PC-3 (cell line): Measurements from ENCODE around the gene CUTA. TPM values are rescaled to one million over a fixed set of nuclear protein-coding genes. Genes with fewer than 3 reads are reported as not detected.

Experiments used
- ATAC-seq: fragments of 200-7000 bp; cut with Tn5 transposase; 2 replicates; pipeline ENCODE4 v1.9.1; 2020; ENCODE audit warnings: mild to moderate bottlenecking, moderate library complexity
- BruUV-seq: library from RNA; stranded (reverse); fragments of 400-500 nt; replicated peaks from 2 replicates; lab custom pipeline; 2021; lab: Mats Ljungman, UMichigan
- CTCF ChIA-PET: fragments of 300-600 bp; sonication (Branson Sonifier 250); formaldehyde crosslinking; loops from one replicate; lab custom pipeline; 2022; ENCODE audit warnings: antibody characterized with exemption; lab: Charles Lee
- POLR2A ChIA-PET: fragments of 300-600 bp; sonication (Branson Sonifier 250); formaldehyde crosslinking; loops from one replicate; lab custom pipeline; 2022; ENCODE audit warnings: antibody characterized with exemption; ENCODE audit not compliant: unreplicated experiment; lab: Charles Lee
- DNase-seq: peaks from one replicate; pipeline ENCODE4 v3.0.0-alpha.2; 2015
- H2AFZ ChIP-seq: fragments of 300-600 bp; sonication (generic); 2 replicates; pipeline ENCODE4 v1.6.0; 2016; ENCODE audit warnings: antibody characterized with exemption, low read length
- H3F3A ChIP-seq: fragments of 300-600 bp; sonication (generic); one replicate; pipeline ENCODE4 v1.6.0; 2017; ENCODE audit warnings: antibody characterized with exemption, low read length, control low read depth, mild to moderate bottlenecking; ENCODE audit not compliant: unreplicated experiment
- H3K27ac ChIP-seq: fragments of 300-600 bp; sonication (generic); 2 replicates; pipeline ENCODE4 v1.5.1; 2016; ENCODE audit warnings: mild to moderate bottlenecking, low read length
- H3K27me3 ChIP-seq: fragments of 300-600 bp; sonication (generic); 2 replicates; pipeline ENCODE4 v1.6.1; 2016; ENCODE audit warnings: low read length, mixed read lengths
- H3K36me3 ChIP-seq: fragments of 300-600 bp; sonication (generic); 2 replicates; pipeline ENCODE4 v1.6.1; 2016; ENCODE audit warnings: low read depth, mixed run types, low read length, mixed read lengths
- H3K4me1 ChIP-seq: fragments of 300-600 bp; sonication (generic); 2 replicates; pipeline ENCODE4 v1.5.1; 2016; ENCODE audit warnings: low read length; ENCODE audit not compliant: insufficient read depth
- H3K4me2 ChIP-seq: fragments of 300-600 bp; sonication (generic); 2 replicates; pipeline ENCODE4 v1.6.0; 2016; ENCODE audit warnings: low read length
- H3K4me3 ChIP-seq: fragments of 300-600 bp; sonication (generic); 2 replicates; pipeline ENCODE4 v1.5.1; 2016; ENCODE audit warnings: mild to moderate bottlenecking, low read length, mixed read lengths
- H3K79me2 ChIP-seq: fragments of 300-600 bp; sonication (generic); 2 replicates; pipeline ENCODE4 v1.6.1; 2017; ENCODE audit warnings: low read length, mixed read lengths
- H3K9ac ChIP-seq: fragments of 300-600 bp; sonication (generic); 2 replicates; pipeline ENCODE4 v1.6.0; 2016; ENCODE audit warnings: mild to moderate bottlenecking, low read length
- H3K9me2 ChIP-seq: fragments of 300-600 bp; sonication (generic); replicated peaks from 2 replicates; pipeline ENCODE4 v1.6.1; 2016; ENCODE audit warnings: mixed run types, low read length, mixed read lengths
- H3K9me3 ChIP-seq: fragments of 300-600 bp; sonication (generic); 2 replicates; pipeline ENCODE4 v1.6.1; 2016; ENCODE audit warnings: low read length, mixed read lengths
- H4K20me1 ChIP-seq: fragments of 300-600 bp; sonication (generic); 2 replicates; pipeline ENCODE4 v1.6.1; 2016; ENCODE audit warnings: low read length, mixed read lengths
- EZH2 ChIP-seq: fragments of 300-600 bp; sonication (generic); IDR thresholded peaks from one replicate; pipeline ENCODE4 v1.6.1; 2017; ENCODE audit warnings: antibody characterized with exemption, mild to moderate bottlenecking, low read length; ENCODE audit not compliant: unreplicated experiment
- EZH2phosphoT487 ChIP-seq: fragments of 300-600 bp; sonication (generic); IDR thresholded peaks from 2 replicates; pipeline ENCODE4 v1.6.1; 2018; ENCODE audit warnings: mild to moderate bottlenecking, antibody characterized with exemption, low read length, borderline replicate concordance
- intact Hi-C: fragments of 100-400 bp; cut with micrococcal nuclease; formaldehyde crosslinking; loops from 2 replicates; pipeline ENCODE4 v1.9.0; 2023
- total RNA-seq: library from RNA; depleted of rRNA; stranded (reverse); fragments of >200 nt; gene quantifications from 2 replicates; pipeline ENCODE4 v1.2.3, GENCODE V29; 2014
- TF ChIP-seq, protein P1 (sequence below): fragments of 300-600 bp; sonication (generic); conservative IDR thresholded peaks from 2 replicates; pipeline ENCODE4 v1.5.1; 2017; ENCODE audit warnings: antibody characterized with exemption, low read depth, mild to moderate bottlenecking, low read length

Gene CUTA
- total RNA-seq, 1 experiment from 2014 or later, result 242 TPM

DNA sequence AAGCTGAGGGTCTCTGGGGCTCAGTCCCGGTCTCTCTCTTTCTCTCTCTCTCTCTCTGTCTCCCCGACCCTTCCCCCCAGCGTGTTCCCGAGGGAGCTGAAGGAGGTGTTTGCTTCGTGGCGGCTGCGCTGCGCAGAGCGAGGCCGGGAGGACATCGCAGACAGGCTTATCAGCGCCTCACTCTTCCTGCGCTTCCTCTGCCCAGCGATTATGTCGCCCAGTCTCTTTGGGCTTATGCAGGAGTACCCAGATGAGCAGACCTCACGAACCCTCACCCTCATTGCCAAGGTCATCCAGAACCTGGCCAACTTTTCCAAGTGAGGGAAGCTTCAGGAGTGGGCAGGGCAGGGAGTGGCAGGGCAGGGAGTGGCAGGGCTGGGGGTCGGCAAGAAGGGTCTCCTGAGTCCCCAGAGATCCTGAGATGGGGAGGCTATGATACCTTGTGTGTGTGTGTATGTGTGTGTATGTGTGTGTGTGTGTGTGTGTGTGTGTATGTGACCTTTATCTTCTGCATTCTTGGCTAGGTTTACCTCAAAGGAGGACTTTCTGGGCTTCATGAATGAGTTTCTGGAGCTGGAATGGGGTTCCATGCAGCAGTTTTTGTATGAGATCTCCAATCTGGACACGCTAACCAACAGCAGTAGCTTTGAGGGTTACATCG, 22.9 kb upstream of the CUTA start:
- H3K9me3 ChIP-seq, result no peaks in the 10 kb centered on the region
- CTCF ChIA-PET, result interaction anchor here (0.6 kb wide), 1 partner anchor 139 kb away, joined by 4 read pairs; the partner anchor contains the start of gene BAK1
- TF ChIP-seq EZH2phosphoT487, result no peak
- TF ChIP-seq, protein P1, sequence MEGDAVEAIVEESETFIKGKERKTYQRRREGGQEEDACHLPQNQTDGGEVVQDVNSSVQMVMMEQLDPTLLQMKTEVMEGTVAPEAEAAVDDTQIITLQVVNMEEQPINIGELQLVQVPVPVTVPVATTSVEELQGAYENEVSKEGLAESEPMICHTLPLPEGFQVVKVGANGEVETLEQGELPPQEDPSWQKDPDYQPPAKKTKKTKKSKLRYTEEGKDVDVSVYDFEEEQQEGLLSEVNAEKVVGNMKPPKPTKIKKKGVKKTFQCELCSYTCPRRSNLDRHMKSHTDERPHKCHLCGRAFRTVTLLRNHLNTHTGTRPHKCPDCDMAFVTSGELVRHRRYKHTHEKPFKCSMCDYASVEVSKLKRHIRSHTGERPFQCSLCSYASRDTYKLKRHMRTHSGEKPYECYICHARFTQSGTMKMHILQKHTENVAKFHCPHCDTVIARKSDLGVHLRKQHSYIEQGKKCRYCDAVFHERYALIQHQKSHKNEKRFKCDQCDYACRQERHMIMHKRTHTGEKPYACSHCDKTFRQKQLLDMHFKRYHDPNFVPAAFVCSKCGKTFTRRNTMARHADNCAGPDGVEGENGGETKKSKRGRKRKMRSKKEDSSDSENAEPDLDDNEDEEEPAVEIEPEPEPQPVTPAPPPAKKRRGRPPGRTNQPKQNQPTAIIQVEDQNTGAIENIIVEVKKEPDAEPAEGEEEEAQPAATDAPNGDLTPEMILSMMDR, result no peak
- H3K4me1 ChIP-seq, result no peaks in the 10 kb centered on the region
- no peak overlapping the region for H3K27ac ChIP-seq
- H4K20me1 ChIP-seq, result no peaks in the 10 kb centered on the region
- no peaks in the 10 kb centered on the region for H3K27me3 ChIP-seq
- intact Hi-C loops, result no loop called here
- DNase-seq (no peak), ATAC-seq (no peak)
- no peak overlapping the region for H3K4me2 ChIP-seq
- POLR2A ChIA-PET, result no interaction called here
- no peak overlapping the region for H3K4me3 ChIP-seq
- H3K9me2 ChIP-seq, result no peaks in the 10 kb centered on the region
- no peaks in the 10 kb centered on the region for H3F3A ChIP-seq
- no TSS peak for BruUV-seq
- no peak overlapping the region for H2AFZ ChIP-seq
- H3K9ac ChIP-seq, result no peak overlapping the region
- H3K79me2 ChIP-seq, result no peaks in the 10 kb centered on the region
- no peaks in the 10 kb centered on the region for H3K36me3 ChIP-seq

DNA sequence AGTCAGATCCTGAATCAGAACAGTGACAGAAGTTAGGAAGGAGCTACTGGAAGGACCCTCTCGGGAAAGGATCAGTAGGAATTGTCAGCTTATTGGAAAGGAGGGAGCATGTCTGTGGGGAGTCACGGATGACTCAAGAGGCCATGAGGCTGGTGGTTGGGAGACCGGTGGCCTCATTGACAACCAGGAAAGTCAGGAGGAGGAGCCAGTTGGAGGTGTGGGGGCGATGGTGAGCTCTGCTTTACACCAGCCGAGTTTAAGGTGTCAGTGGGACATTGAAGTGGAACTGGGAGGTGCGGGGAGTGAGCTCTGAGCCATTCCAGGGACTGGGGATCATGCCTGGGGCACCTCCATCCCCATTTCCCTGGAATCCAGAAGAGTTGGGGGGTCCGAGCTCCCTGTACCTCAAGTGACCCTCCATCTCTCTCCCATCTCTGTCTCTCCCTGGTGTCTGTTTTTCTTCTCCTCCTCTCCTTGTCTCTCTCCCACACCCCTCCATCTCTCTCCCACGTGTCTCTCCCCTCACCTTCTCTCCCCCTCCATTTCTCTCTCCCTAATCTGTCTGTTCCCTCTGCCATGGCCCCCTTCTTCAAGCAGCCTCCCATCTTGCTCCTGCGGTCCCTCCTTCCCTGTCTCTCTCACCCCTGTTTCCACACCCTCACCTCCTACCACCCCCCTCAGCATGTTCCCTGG, 22.2 kb upstream of the CUTA start:
- no peaks in the 10 kb centered on the region for H3K4me1 ChIP-seq
- intact Hi-C loops, result no loop called here
- no peak overlapping the region for H3K9ac ChIP-seq
- TF ChIP-seq, protein P1, result no peak
- TF ChIP-seq EZH2 (no peak), EZH2phosphoT487 (no peak)
- POLR2A ChIA-PET, result no interaction called here
- no peaks in the 10 kb centered on the region for H3K9me2 ChIP-seq
- H4K20me1 ChIP-seq, result no peaks in the 10 kb centered on the region
- H3K4me3 ChIP-seq, result no peak overlapping the region
- H3F3A ChIP-seq, result no peaks in the 10 kb centered on the region
- H3K4me2 ChIP-seq, result no peak overlapping the region
- H3K9me3 ChIP-seq, result no peaks in the 10 kb centered on the region
- DNase-seq (no peak), ATAC-seq (no peak)
- no peaks in the 10 kb centered on the region for H3K36me3 ChIP-seq
- CTCF ChIA-PET, result no interaction called here
- H2AFZ ChIP-seq, result no peak overlapping the region
- no TSS peak for BruUV-seq
- H3K79me2 ChIP-seq, result no peaks in the 10 kb centered on the region
- no peak overlapping the region for H3K27ac ChIP-seq
- no peaks in the 10 kb centered on the region for H3K27me3 ChIP-seq

GRCh38 chr6:33438978-33439594, 21.2 kb upstream of the CUTA start:
- Histone ChIP-seq H3K36me3 (no peaks in the 10 kb centered on the region), H3K27me3 (no peaks in the 10 kb centered on the region), H3K4me3 (no peak overlapping the region), H3K4me1 (no peaks in the 10 kb centered on the region), H3K79me2 (no peaks in the 10 kb centered on the region), H3K4me2 (no peak overlapping the region), H3K9me2 (no peaks in the 10 kb centered on the region), H2AFZ (no peak overlapping the region), H4K20me1 (no peaks in the 10 kb centered on the region), H3F3A (no peaks in the 10 kb centered on the region), H3K9me3 (no peaks in the 10 kb centered on the region), H3K27ac (no peak overlapping the region), H3K9ac (no peak overlapping the region)
- POLR2A ChIA-PET, result no interaction called here
- intact Hi-C loops, result no loop called here
- CTCF ChIA-PET, result no interaction called here
- no TSS peak for BruUV-seq
- no peak for DNase-seq
- no peak for TF ChIP-seq EZH2phosphoT487
- no peak for ATAC-seq
